RPMI8226 (cell line): Measurements from ENCODE around the gene CEP41.

ENCODE experiments used
- DNase-seq: peaks from one replicate; pipeline ENCODE4 v3.0.0-alpha.2; 2015

Gene CEP41

DNA sequence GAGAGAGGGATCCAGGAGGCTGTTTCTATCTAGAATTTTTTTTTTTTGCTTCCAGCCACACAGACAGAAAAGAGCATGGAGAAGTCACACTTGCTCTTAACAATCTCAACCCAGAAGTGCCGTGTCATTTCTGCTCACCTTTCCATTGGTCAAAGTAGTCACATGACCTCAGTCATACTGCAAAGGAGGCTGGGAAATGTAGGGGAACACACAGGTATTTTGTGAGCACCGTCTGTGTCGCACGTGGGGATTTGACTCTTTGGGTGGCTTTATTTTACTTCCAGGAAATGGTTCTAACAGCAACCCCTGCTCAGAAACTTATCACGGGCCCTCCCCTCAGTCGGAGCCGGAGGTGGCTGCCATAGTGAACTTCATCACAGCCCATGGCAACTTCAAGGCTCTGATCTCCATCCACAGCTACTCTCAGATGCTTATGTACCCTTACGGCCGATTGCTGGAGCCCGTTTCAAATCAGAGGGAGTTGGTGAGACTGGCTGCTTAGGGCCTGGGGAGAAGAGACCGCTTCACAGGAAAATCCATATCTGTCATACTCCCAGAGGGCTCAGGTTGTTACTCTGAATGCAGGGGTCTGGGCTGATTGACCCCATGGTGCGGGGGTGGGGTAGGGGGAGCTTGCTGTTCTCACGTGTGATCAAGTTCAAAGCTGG, 73.6 kb downstream of the CEP41 start:
- peak; percentile 40 for DNase-seq

- no peak for DNase-seq
Measured at GRCh38 chr7:130366564-130366963, 74.3 kb downstream of the CEP41 start.

- DNase-seq: peak; percentile 63
Measured at GRCh38 chr7:130365511-130366441, 75.0 kb downstream of the CEP41 start.

GRCh38 chr7:130365088-130365487, 75.7 kb downstream of the CEP41 start:
- DNase-seq: no peak

GRCh38 chr7:130364451-130364850, 76.4 kb downstream of the CEP41 start:
- DNase-seq: no peak

GRCh38 chr7:130363026-130363847, 77.6 kb downstream of the CEP41 start:
- no peak for DNase-seq

DNA sequence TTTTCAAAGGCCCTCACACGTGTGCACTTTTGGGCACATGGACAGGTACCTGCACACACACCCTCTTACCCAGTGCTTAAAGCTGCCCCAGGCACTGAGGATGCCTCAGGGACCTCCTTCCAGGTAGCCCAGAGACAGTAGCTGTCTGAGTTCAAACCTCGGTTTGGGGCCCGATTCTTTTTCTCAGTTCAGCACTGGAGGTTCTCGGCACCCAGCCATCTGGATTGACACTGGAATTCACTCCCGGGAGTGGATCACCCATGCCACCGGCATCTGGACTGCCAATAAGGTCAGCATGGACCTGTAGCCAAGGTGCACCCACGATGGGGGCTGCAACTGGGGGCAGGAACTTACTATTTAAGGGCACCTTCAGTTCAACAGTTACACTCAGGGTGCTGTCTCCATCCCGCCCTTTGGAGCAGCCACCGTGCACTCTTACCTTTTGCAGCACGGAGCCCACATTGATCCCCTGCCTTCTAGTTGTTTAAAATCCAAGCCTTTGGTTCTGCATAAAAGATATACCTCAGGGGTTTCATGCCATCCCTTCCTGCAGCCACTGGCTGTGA, 78.5 kb downstream of the CEP41 start:
- DNase-seq: no peak

DNA sequence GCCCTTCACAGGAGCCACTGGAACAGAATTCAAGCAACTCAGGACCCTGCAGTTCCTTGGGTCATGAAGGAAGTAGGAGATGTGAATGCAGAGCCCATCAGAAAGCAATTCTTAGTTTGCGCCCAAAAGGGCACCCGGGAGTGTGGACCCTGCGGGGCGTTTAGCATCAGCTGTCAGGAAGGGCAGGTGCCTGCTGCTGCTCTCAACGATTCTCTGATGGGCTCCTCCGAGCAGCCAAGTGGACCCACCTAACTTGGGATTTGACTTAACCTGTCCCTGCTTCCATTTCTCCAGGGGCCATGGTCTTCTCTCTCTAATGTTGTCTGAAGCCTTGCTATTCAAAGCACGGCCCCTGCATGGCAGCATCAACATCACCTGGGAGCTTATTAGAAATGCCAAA, 79.1 kb downstream of the CEP41 start:
- no peak for DNase-seq

DNA sequence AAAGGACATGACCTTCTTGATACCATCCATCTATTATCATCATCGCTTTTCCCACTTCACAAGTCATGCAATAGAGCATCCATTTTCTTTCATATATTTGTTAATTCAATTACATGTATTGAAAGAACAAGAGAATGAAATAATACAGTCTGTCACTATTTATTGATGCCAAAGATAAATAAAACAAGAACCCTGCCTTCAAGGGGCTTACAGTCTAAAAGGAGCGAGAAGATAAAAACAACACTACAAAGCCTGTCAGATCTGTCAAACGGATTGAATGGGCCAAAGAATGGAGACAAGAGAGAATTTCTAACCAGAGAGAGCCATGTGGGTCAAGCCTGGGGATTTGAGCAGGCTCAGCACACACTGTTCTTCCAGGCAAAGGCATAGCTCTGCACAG, 80.3 kb downstream of the CEP41 start:
- DNase-seq: no peak

GRCh38 chr7:130359276-130359857, 81.4 kb downstream of the CEP41 start:
- DNase-seq: no peak

GRCh38 chr7:130358471-130358870, 82.3 kb downstream of the CEP41 start:
- no peak for DNase-seq

DNA sequence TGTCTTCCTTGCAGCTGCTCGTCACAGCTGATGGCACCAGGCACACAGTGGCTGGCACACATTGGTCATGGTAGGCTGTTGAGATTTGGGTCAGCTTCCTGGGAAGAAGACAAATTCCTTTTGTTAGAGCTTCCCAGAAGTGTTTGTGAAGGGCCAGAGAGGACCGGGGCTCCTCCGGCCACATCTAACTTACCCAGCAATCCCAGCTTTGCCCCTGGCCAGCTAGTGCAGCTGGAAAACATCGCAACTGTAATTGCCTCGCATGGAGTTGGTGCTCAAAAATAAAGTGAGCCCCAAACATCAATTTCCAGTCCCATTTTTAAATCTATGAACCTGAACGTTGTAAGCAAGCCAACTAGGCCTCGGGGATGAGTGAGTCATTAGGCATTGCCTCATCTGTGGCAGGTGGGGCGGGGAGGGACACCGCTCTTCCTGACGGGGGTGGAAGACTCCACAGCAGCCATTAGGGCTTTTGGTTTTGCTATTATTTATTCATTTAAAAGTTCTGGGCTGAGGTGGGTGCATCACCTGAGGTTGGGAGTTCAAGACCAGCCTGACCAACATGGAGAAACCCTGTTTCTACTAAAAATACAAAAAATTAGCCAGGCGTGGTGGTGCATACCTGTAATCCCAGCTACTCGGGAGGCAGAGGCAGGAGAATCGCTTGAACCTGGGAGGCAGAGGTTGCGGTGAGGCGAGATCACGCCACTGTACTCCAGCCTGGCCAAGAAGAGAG, 83.8 kb downstream of the CEP41 start:
- peak; percentile 47 for DNase-seq

GRCh38 chr7:130356121-130356875, 84.5 kb downstream of the CEP41 start:
- no peak for DNase-seq

DNA sequence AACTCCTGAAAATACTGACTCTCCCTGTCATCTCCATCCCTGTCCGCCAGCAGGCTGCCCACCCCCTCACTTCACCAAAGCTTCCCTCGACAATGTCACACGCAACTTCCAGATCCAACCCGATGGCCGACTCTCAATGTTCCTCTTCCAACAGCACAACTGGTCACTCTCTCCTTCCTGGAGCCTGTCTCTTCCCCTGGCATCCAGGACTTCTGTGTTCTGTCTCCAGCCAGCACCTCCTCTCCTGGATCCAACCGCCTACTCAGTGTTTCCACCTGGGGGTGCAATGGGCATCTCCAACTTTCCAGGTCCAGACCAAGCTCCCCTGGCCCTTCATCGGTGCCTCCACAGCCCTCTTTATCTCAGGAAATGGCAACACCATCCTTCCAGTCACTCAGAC, 87.6 kb downstream of the CEP41 start:
- DNase-seq: no peak

DNA sequence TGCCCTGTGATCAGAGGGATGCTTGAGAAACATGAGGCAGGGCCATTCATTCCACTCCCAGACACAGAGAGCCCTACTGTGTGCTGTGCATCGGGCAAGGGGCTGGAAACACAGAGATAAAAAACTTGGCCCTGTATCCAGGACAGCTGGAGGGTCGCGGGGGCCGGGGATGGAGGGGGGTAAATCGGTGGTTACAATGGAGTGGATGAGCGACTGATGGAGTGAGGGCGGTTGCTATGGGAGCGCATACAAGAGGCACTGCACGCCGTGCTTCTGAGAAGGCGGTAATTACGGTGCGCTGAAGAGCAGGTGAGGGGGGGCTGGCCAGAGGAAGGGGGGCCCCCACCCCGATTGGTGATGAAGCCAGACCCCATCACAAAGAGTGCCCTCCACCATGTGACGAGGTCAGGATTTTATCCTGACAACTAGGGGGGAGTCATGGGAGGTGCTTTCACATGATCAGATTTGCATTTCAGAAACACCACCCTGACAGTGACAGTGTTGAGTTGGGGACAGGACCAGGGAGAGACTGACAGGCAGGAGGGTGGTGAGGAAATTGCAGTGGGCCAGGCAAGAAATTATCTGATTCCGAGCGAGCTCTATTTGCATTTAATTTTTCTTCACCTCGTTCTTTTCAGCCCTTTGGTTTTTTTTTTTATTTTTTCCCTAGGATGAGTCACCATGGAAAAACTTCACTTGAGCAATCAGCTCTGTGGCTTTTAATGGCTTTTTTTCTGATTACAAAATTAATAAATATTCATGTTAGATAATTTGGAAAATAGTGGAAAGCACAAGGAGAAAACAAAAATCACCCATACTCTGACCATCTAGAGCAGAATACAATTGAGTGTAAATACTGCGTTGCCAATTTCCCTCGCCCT, 88.4 kb downstream of the CEP41 start:
- no peak for DNase-seq

GRCh38 chr7:130351791-130352090, 89.1 kb downstream of the CEP41 start:
- DNase-seq: no peak

GRCh38 chr7:130350945-130351790, 89.6 kb downstream of the CEP41 start:
- no peak for DNase-seq

DNA sequence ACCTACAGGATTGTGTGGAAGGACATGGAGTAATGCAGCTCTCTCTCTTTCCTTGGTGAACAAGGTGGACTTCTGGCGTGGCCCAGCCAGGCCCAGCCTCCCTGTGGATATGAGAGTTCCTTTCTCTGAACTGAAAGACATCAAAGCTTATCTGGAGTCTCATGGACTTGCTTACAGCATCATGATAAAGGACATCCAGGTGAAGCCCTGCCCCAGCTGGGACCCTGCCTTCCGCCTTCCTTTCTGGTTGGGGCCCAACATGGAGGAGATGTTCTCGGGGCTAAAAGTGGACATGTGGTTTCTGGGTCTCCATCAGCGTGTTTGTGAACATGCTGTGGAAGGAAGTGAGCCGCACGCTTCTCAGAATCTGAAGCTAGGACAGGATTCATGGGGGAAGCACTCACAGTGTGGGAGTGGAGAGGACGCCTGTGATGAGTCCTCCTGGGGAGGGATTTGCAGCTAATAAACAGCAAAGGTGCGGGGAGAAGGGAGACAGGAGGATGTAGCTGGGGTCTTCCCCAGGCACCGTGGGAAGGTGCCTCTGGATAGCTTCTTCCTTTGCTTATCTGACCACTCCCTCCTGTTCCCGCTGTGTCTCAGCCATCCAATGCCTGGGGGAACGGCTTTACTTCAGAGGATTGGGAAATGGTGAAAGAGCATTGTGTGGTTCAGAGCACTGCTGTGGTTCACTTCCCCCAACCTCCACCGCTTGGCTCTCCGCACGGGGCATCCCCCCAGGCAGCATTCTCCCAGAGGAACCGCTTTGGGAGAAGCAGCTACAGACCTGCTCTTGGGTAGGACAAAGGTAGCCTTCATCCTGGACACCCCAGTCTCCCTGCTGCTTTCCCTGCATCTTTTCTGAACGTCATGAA, 90.7 kb downstream of the CEP41 start:
- no peak for DNase-seq
